Inflammatory macrophage treated with lipopolysaccharide for 4 hours (primary cell): ENCODE results near the gene CDKAL1.

ENCODE experiments used
- DNase-seq: peaks from one replicate; pipeline ENCODE4 v3.0.0-alpha.2; 2020

Gene CDKAL1

DNA sequence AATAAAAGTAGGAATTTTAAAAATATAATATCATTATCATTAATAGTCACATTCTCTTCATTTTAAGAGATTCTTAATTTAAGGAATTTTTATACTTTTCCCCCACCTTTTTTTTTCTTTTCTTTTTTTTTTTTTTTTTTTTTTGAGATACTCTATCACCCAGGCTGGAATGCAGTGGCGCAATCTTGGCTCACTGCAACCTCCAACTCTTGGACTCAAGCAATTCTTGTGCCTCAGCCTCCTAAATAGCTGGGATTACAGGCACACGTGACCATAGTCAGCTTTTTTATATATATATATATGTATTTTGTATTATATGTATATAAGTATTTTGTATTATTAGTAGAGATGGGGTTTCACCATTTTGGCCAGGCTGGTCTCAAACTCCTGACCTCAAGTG lies 457.7 kb downstream of the CDKAL1 start:
- DNase-seq: no peak

- no peak for DNase-seq
Measured at GRCh38 chr6:20996099-20996498, 461.8 kb downstream of the CDKAL1 start.

- DNase-seq: no peak
Measured at GRCh38 chr6:20997143-20997769, 463.0 kb downstream of the CDKAL1 start.

- DNase-seq: no peak
Measured at GRCh38 chr6:20997770-20998147, 463.5 kb downstream of the CDKAL1 start.

GRCh38 chr6:20998748-20999448 lies 464.6 kb downstream of the CDKAL1 start:
- DNase-seq: no peak

DNA sequence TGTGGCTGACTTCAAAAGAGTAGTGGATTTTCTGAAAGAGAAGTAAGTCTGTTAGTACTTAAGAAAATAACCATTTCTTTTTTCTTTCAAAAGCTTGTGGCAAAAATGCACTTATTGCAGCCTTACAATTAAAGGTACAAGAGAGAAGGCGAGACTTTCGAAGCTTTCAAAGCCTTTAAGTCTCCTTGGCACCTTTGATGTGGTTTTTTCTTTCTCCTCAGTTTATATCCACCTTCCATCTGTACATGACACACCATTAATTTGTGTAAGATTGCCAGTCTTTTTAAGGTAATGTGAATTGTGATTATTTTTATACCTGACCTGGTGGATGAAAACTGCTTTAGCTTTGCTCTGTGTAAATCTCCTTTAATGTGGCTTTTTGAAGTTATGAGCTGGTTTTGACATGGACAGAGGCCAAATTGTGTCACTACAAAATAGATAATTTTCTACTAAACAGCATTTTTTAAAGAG lies 466.1 kb downstream of the CDKAL1 start:
- DNase-seq: no peak

GRCh38 chr6:21001736-21002135 lies 467.5 kb downstream of the CDKAL1 start:
- no peak for DNase-seq

GRCh38 chr6:21003780-21004541 lies 469.7 kb downstream of the CDKAL1 start:
- DNase-seq: no peak

DNA sequence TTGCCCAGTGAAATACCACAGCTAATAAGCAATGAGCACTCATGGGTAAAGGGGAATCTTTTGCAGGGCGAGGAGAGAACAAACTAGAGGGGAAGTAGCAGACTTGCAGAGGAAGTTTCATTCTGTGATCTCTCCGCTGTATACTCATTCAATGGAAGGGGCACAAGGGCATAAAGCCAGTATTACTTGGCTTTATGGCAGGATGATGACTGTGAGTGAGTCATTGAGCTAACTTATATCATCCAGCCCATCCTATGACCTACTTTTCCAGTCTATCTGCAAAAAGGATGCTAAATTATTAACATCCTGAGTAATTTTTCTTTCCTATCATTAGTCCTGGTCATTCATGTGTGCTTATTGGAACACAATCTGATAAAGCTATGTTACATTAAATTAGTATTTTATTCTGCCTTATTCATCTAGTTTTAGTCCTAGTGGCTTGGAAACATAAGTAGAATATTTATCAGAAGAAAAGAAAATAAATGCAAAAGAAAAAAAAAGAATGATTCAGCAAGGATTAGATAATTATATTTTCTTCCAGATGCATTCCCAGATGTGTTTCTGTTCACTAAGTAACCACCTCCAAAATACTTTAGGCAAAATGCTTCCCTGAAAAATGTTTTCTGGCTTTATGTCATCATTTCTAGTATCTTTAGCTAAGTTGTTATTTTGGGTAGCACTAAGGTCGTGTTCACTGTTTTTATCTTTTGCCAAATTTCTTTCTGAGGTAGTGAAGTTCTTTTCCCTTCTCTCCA lies 471.7 kb downstream of the CDKAL1 start:
- DNase-seq: peak; percentile 6

DNA sequence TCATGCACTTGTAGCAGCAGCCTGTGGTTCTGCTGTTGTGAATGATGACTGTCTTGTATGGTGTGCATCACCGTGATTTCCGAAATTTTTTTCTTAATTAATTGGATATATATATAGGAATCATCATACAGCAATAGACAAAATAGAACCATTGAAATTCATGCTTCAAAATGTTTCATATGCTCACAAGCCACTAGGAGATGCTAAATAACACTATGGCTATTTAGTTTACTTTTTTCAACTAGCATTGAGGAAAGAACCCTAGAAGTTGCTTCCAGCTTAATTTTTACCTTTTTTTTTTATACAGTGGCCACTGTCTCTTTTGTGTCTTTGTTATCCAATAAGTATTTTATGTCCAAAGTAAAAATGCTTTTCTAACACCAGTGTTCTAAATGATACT lies 485.4 kb downstream of the CDKAL1 start:
- DNase-seq: no peak

DNA sequence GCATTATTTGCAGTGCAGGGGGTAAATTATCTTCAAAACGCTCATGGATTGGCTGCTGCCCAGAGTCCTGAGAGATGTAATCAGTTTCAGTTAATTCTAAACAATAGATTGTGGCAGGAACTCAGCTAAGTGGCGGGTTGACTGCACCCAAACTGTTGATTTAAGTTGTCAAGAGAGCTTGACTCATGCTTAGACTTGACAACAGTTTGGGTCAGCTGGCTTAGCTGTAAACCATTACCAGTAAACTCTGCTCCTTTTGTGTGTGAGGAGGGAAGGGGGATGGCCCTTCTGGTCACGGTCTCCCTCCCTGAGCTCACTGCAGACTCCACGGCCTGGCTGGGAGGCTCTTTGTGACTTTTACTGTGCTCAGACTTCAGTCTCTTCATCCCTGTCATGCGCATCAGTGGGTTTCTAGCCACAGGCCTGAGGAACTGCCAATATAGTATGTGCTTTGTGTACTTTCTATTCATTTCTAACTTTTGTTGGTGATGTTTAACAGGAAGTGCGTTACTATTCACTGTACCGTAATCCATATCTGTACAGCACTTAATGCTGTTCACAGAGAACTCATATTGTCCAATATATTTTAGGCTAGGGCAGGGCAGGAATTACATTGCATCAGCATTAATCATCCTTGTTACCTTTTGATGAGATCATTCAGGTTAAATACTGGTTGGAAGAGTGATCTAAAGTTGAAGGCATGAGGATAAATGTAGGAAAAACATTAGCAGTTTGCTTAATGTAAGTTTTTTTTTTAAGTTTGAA lies 488.3 kb downstream of the CDKAL1 start:
- DNase-seq: no peak

DNA sequence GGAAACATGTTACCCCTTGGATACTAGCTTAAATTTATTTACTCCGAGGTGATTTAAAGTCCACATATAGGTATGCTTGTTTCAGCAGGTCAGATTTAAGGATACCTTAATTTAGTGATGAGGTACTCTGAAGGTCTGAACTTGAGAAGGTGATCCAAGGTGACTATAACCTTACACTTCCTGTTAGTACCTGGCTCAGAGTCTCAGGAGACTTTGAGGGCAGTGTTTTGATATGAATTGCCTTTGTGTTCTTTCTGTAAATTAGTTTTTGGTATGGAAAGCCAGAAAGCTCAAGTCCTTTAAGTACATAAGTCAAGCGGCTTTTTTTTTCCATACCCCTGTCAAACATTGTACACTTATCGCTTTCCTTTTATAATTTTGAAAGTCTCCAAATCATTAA lies 489.0 kb downstream of the CDKAL1 start:
- DNase-seq: no peak

- no peak for DNase-seq
Measured at GRCh38 chr6:21024616-21025015, 490.4 kb downstream of the CDKAL1 start.

DNA sequence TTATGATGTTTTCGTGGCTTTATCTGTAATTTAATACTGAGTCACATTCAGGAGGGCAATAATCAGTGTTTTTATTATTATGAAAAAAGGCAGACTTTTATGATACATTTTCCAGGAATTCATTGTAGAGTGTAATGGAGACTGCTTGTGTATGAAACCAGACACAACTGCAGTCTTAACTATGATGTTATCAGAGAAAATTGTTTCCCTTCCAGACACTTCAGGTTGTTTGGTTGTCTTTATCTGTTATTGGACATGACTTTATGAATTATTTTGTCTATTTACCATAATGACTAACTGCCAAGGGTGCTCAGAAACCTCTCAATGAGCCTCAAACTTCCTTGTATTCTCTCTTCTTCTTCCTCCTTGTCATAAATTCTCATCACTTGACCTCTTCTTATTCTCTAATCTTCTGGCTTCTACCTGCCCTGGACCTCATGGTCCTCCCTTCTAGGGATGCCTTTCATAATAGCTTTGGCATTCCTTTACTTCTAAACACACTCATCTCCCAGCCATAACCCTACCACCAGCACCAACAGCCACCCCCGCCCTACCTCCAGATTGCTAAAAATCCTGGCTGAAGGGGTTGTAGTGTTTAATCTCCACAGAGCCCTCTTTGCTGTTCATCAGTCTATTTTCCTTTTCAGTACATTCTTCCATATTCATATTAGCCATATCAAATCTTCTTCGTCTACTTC lies 492.5 kb downstream of the CDKAL1 start:
- DNase-seq: no peak

- no peak for DNase-seq
Measured at GRCh38 chr6:21027507-21027906, 493.2 kb downstream of the CDKAL1 start.

DNA sequence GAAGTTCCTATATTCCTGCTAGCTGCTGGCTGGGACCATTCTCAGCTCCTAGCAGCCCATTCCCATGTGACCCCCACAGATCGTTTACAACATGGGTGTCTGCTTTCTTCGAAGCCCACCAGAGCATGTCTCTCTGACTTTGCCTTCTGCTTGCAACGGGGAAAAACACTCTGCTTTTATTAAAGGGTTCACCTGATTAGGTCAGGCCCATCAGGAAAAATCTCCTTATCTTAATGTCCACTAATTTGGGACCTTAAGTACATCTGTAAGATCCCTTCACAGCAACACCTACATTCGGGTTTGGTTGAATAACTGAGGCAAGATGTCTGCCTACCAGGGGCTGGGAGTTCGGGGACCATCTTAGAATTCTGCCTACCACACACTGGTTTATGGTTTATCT lies 496.9 kb downstream of the CDKAL1 start:
- DNase-seq: no peak

GRCh38 chr6:21033084-21033483 lies 498.8 kb downstream of the CDKAL1 start:
- DNase-seq: no peak

DNA sequence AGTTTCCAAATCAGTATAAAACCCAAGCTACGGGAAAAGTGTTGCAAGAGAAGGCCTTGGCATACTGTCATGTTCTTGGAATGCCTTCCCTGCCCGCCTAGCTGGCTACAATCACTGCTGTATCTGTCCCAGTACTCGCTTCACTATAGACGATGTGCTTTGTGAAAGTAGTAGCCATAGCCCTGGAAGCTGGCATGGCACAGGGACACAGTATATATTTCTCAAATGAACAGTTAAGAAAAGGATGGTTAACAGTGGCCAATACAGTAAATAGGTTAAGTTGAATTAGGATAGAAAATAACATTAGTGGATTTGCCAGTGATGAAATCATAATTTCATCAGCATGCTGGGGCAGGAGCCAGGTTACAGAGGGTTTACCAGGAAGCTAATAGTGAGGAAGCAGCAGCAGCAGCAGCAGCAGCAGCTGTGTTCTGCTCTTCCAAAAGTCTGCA lies 499.3 kb downstream of the CDKAL1 start:
- no peak for DNase-seq

GRCh38 chr6:21034345-21034744 lies 500.1 kb downstream of the CDKAL1 start:
- DNase-seq: no peak

DNA sequence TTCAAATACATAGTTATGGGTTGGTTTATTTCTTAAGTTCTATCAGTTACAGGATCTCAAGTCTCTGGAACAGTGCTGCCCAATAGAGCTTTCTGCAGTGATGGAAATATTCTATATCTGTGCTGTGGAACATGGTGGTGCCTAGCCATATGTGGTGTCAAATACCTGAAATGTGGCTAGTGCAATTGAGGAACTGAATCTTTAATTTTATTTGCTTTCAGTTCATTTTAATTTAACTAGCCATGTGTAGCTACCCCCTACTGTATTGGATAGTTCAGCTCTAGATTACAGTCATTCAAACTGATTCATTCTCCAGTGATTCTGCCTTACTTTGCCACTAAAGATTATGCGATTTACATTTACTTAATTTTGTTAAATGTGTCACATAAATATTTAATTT lies 503.2 kb downstream of the CDKAL1 start:
- DNase-seq: no peak

DNA sequence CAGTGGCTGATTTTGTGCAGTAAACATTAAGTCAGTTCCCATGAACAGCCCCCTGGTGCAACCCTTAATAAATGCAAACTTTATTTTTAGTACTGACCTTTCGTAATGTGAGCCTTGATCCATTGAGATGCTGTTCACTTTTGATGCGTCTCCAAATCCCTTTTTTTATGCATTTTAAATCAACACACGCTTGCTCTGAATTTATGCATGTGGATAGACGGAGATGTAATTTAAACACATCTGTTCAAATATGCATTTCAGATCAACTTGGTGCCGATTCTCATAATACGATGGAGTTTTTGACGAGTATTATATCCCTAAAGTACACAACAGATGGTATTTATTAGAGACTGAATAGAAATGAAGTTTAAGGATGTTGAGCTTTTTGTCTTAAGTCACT lies 505.7 kb downstream of the CDKAL1 start:
- no peak for DNase-seq
